HepG2 (cell line): Measurements from ENCODE around the gene MCM3. TPM values are rescaled to one million over a fixed set of nuclear protein-coding genes. Genes with fewer than 3 reads are reported as not detected.

Experiments
- ATAC-seq: fragments of 200-7000 bp; cut with Tn5 transposase; 3 replicates; pipeline ENCODE4 v1.9.1; 2020; ENCODE audit warnings: mild to moderate bottlenecking, moderate library complexity
- BruUV-seq: library from RNA; stranded (reverse); fragments of 400-500 nt; replicated peaks from 2 replicates; lab custom pipeline; 2021; lab: Mats Ljungman, UMichigan
- CTCF ChIA-PET: fragments of 300-600 bp; formaldehyde crosslinking; extraction: SDS; loops from one replicate; lab custom pipeline; 2021; ENCODE audit warnings: low total read pairs, inconsistent platforms, low intra/inter-chr PET ratio; lab: Yijun Ruan, JAX
- POLR2A ChIA-PET: fragments of 350-600 bp; sonication (Branson Sonifier 250); formaldehyde crosslinking; loops from one replicate; lab custom pipeline; 2020; ENCODE audit warnings: antibody characterized with exemption, inconsistent platforms; lab: Yijun Ruan, JAX
- DNase-seq: peaks from one replicate; pipeline ENCODE4 v3.0.0-alpha.2; 2015; ENCODE audit warnings: low spot score
- FAIRE-seq: peaks from 3 replicates; lab custom pipeline; 2011; peaks lifted over from hg19 to GRCh38; lab: Jason Lieb, UNC
- H2AFZ ChIP-seq: one replicate; pipeline ENCODE4 v1.6.1; 2011; ENCODE audit warnings: low read length, inconsistent platforms
- H3K27ac ChIP-seq: fragments of 300-600 bp; 3 replicates; pipeline ENCODE4 v1.8.0; 2011; ENCODE audit warnings: mixed run types, mild to moderate bottlenecking, mixed read lengths, low read length, inconsistent platforms; ENCODE audit not compliant: insufficient read depth; ENCODE audit errors: extremely low read length
- H3K27me3 ChIP-seq, 2 experiments: fragments of 200-600 bp in 1 of 2; 2 replicates in 1 of 2; 3 replicates in 1 of 2; pipeline versions ENCODE4 v1.6.0 to v1.8.0; 2011; ENCODE audit warnings: low read length in 2 of 2, mild to moderate bottlenecking in 2 of 2, moderate library complexity in 2 of 2, inconsistent platforms in 1 of 2; ENCODE audit not compliant: insufficient read depth in 2 of 2, control insufficient read depth in 1 of 2
- H3K36me3 ChIP-seq, 2 experiments: fragments of 200-600 bp in 1 of 2; replicated peaks in 1 of 2; 2 replicates in 1 of 2; 3 replicates in 1 of 2; pipeline versions ENCODE4 v1.5.1 to v1.8.0; 2011; ENCODE audit warnings: low read length in 2 of 2, inconsistent platforms in 1 of 2; ENCODE audit not compliant: insufficient read depth in 2 of 2, control insufficient read depth in 1 of 2
- H3K4me1 ChIP-seq: 2 replicates; pipeline ENCODE4 v1.5.1; 2012; ENCODE audit warnings: low read length, inconsistent platforms; ENCODE audit not compliant: insufficient read depth
- H3K4me2 ChIP-seq: 2 replicates; pipeline ENCODE4 v1.6.0; 2011; ENCODE audit warnings: low read depth, low read length, inconsistent platforms
- H3K4me3 ChIP-seq, 3 experiments: fragments of 200-600 bp in 1 of 3; sonication (generic), shearing (Covaris generic) in 1 of 3; replicated peaks in 1 of 3; 2 replicates each; pipeline ENCODE4 v1.5.1; 2011 to 2016; ENCODE audit warnings: low read length in 3 of 3, inconsistent platforms in 2 of 3, low read depth in 2 of 3, mild to moderate bottlenecking in 2 of 3, control low read depth in 1 of 3, mixed read lengths in 1 of 3; ENCODE audit not compliant: insufficient read depth in 1 of 3
- H3K79me2 ChIP-seq: one replicate; pipeline ENCODE4 v1.6.1; 2011; ENCODE audit warnings: low read length, inconsistent platforms; ENCODE audit not compliant: insufficient read depth
- H3K9ac ChIP-seq: 2 replicates; pipeline ENCODE4 v1.6.0; 2011; ENCODE audit warnings: mild to moderate bottlenecking, low read depth, low read length, inconsistent platforms; ENCODE audit not compliant: insufficient read depth
- H3K9me3 ChIP-seq: 2 replicates; pipeline ENCODE4 v1.5.1; 2012; ENCODE audit warnings: mild to moderate bottlenecking, low read length
- H4K20me1 ChIP-seq: 2 replicates; pipeline ENCODE4 v1.6.0; 2011; ENCODE audit warnings: inconsistent platforms, mild to moderate bottlenecking, low read length, moderate library complexity; ENCODE audit not compliant: insufficient read depth
- MAFK ChIP-seq, 2 experiments: IDR thresholded peaks in 1 of 2; conservative IDR thresholded peaks in 1 of 2; 2 replicates each; pipeline ENCODE4 v1.6.1; 2011; ENCODE audit warnings: improper control_type of control experiment in 2 of 2, low read length in 2 of 2
- MAZ ChIP-seq, 2 experiments: sonication (generic) in 1 of 2; formaldehyde crosslinking in 1 of 2; IDR thresholded peaks; 2 replicates each; pipeline versions ENCODE4 v1.5.0 to v1.6.1; 2012 to 2020; ENCODE audit warnings: low read depth in 2 of 2, mild to moderate bottlenecking in 2 of 2, borderline replicate concordance in 1 of 2, improper control_type of control experiment in 1 of 2, low read length in 1 of 2, missing genetic modification reagents in 1 of 2, moderate library complexity in 1 of 2
- SIN3A ChIP-seq: IDR thresholded peaks from 2 replicates; pipeline ENCODE4 v1.6.1; 2011; ENCODE audit warnings: low read depth, mild to moderate bottlenecking, control low read depth, low read length, borderline replicate concordance
- SOX5 ChIP-seq: IDR thresholded peaks from 2 replicates; pipeline ENCODE4 v1.6.1; 2016; ENCODE audit warnings: borderline replicate concordance
- SOX6 ChIP-seq, 2 experiments: fragments of 450-650 bp in 1 of 2; sonication (generic) in 1 of 2; formaldehyde crosslinking in 1 of 2; IDR thresholded peaks; 2 replicates each; pipeline versions ENCODE4 v1.4.0 to v1.6.1; 2017 to 2020; ENCODE audit warnings: antibody characterized with exemption in 1 of 2, mild to moderate bottlenecking in 1 of 2, missing genetic modification reagents in 1 of 2
- WIZ ChIP-seq: sonication (generic); formaldehyde crosslinking; IDR thresholded peaks from 2 replicates; pipeline ENCODE4 v1.5.1; 2020; ENCODE audit warnings: mild to moderate bottlenecking, missing genetic modification reagents
- ZBTB38 ChIP-seq: sonication (generic); formaldehyde crosslinking; IDR thresholded peaks from 2 replicates; pipeline ENCODE4 v1.5.1; 2020; ENCODE audit warnings: mild to moderate bottlenecking, missing genetic modification reagents
- ZNF121 ChIP-seq: sonication (generic); formaldehyde crosslinking; IDR thresholded peaks from 2 replicates; pipeline ENCODE4 v1.5.0; 2020; ENCODE audit warnings: mild to moderate bottlenecking, missing genetic modification reagents
- ZNF607 ChIP-seq: sonication (generic); formaldehyde crosslinking; IDR thresholded peaks from 2 replicates; pipeline ENCODE4 v1.5.1; 2020; ENCODE audit warnings: missing genetic modification reagents, mild to moderate bottlenecking, borderline replicate concordance
- WGBS: methylation state at CpG from one replicate; pipeline ENCODE4 v1.1.6; 2017; ENCODE audit warnings: low lambda C conversion rate; 5-methylcytosine and 5-hydroxymethylcytosine counted together
- in situ Hi-C: cut with HindIII; loops from 2 replicates; pipeline ENCODE4 v1.10.0; 2017; ENCODE audit warnings: low pct_unique_long_range_greater_than_20kb; ENCODE audit not compliant: extremely low pct_ligation_motif_present
- intact Hi-C: fragments of 100-400 bp; cut with micrococcal nuclease; formaldehyde crosslinking; loops from one replicate; pipeline ENCODE4 v1.10.0; 2022; ENCODE audit not compliant: unreplicated experiment
- polyA plus RNA-seq, 8 experiments: library from polyadenylated mRNA; depleted of rRNA in 3 of 8; stranded (reverse) in 7 of 8; unstranded in 1 of 8; fragments of >200 nt; fragmentation: Illumina TruSeq in 4 of 8; extraction: Trizol in 4 of 8; gene quantifications; 2 replicates each; pipeline versions ENCODE4 v1.2.1 to v1.2.3, GENCODE V29; 2011 to 2016; ENCODE audit warnings: low read depth in 4 of 8, missing spikeins in 1 of 8, mixed read lengths in 1 of 8; ENCODE audit not compliant: insufficient read depth in 1 of 8
- total RNA-seq, 5 experiments: library from RNA; depleted of rRNA; stranded (reverse); fragments of >200 nt; fragmentation: Illumina TruSeq; extraction: Trizol; gene quantifications; 2 replicates each; pipeline ENCODE4 v1.2.3, GENCODE V29; 2016; ENCODE audit warnings: low read depth in 1 of 5
- TF ChIP-seq, protein P1 (sequence below): sonication (generic); formaldehyde crosslinking; IDR thresholded peaks from 2 replicates; pipeline ENCODE4 v1.4.0; 2020; ENCODE audit warnings: mild to moderate bottlenecking, missing genetic modification reagents, borderline replicate concordance
- TF ChIP-seq, protein P2 (sequence below): sonication (generic); formaldehyde crosslinking; IDR thresholded peaks from 2 replicates; pipeline ENCODE4 v1.5.0; 2020; ENCODE audit warnings: mild to moderate bottlenecking, missing genetic modification reagents, borderline replicate concordance
- TF ChIP-seq, protein P3 (sequence below): sonication (generic); formaldehyde crosslinking; IDR thresholded peaks from 2 replicates; pipeline ENCODE4 v1.8.0; 2022; ENCODE audit warnings: mild to moderate bottlenecking, missing genetic modification reagents, moderate library complexity
- TF ChIP-seq, protein P4 (sequence below): sonication (generic); formaldehyde crosslinking; IDR thresholded peaks from 2 replicates; pipeline ENCODE4 v1.8.1; 2023; ENCODE audit warnings: missing genetic modification reagents, mild to moderate bottlenecking, borderline replicate concordance

MCM3 gene
- total and polyA plus RNA-seq, 2 of the 13 experiments (the other 11 are each of a cell fraction or from before 2014, with no cell fraction given): 164 to 288 TPM

DNA sequence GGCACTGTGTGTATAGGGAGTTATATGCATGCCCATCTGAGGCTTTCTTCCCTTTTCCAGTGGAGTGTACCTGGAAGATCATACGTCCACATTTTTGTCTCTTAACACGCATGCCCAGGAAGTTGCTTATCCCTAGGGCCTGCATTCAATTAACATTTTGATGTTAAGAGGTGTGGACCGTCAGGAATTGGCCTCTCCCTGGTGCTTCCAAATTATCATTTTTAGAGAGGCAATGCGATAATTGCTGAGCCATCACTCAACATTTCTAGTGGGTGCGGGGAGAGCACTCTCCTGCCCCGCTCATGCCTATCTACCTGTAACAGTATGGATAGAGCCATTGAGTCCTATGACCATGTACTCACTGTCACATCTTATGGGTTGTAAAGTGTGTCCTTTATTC lies 39.6 kb upstream of the MCM3 start:
- H3K27ac ChIP-seq: no peak overlapping the region
- no peaks in the 10 kb centered on the region for H4K20me1 ChIP-seq
- H2AFZ ChIP-seq: no peak overlapping the region
- H3K4me2 ChIP-seq: peak overlapping the region; percentile 81
- 97% methylated on average over 6 of the region's 6 CpGs for WGBS
- no peak for ATAC-seq
- POLR2A ChIA-PET: interaction anchor here (2.6 kb wide), 1 partner anchor 12 kb away, joined by 11 read pairs; no protein-coding TSS in a partner anchor
- intact Hi-C loops: loop anchor here (2.0 kb wide), 1 partner anchor 19 kb away; no protein-coding TSS in a partner anchor
- TF ChIP-seq SOX5: no peak
- TF ChIP-seq, protein P1, sequence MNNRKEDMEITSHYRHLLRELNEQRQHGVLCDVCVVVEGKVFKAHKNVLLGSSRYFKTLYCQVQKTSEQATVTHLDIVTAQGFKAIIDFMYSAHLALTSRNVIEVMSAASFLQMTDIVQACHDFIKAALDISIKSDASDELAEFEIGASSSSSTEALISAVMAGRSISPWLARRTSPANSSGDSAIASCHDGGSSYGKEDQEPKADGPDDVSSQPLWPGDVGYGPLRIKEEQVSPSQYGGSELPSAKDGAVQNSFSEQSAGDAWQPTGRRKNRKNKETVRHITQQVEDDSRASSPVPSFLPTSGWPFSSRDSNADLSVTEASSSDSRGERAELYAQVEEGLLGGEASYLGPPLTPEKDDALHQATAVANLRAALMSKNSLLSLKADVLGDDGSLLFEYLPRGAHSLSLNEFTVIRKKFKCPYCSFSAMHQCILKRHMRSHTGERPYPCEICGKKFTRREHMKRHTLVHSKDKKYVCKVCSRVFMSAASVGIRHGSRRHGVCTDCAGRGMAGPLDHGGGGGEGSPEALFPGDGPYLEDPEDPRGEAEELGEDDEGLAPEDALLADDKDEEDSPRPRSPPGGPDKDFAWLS (CRISPR knock-in tag): 0 out of 2 replicates have a peak, but pooled peaks have one; percentile 18
- TF ChIP-seq, protein P2, sequence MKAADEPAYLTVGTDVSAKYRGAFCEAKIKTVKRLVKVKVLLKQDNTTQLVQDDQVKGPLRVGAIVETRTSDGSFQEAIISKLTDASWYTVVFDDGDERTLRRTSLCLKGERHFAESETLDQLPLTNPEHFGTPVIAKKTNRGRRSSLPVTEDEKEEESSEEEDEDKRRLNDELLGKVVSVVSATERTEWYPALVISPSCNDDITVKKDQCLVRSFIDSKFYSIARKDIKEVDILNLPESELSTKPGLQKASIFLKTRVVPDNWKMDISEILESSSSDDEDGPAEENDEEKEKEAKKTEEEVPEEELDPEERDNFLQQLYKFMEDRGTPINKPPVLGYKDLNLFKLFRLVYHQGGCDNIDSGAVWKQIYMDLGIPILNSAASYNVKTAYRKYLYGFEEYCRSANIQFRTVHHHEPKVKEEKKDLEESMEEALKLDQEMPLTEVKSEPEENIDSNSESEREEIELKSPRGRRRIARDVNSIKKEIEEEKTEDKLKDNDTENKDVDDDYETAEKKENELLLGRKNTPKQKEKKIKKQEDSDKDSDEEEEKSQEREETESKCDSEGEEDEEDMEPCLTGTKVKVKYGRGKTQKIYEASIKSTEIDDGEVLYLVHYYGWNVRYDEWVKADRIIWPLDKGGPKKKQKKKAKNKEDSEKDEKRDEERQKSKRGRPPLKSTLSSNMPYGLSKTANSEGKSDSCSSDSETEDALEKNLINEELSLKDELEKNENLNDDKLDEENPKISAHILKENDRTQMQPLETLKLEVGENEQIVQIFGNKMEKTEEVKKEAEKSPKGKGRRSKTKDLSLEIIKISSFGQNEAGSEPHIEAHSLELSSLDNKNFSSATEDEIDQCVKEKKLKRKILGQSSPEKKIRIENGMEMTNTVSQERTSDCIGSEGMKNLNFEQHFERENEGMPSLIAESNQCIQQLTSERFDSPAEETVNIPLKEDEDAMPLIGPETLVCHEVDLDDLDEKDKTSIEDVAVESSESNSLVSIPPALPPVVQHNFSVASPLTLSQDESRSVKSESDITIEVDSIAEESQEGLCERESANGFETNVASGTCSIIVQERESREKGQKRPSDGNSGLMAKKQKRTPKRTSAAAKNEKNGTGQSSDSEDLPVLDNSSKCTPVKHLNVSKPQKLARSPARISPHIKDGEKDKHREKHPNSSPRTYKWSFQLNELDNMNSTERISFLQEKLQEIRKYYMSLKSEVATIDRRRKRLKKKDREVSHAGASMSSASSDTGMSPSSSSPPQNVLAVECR (CRISPR knock-in tag): no peak
- TF ChIP-seq, protein P3, sequence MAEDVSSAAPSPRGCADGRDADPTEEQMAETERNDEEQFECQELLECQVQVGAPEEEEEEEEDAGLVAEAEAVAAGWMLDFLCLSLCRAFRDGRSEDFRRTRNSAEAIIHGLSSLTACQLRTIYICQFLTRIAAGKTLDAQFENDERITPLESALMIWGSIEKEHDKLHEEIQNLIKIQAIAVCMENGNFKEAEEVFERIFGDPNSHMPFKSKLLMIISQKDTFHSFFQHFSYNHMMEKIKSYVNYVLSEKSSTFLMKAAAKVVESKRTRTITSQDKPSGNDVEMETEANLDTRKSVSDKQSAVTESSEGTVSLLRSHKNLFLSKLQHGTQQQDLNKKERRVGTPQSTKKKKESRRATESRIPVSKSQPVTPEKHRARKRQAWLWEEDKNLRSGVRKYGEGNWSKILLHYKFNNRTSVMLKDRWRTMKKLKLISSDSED (CRISPR knock-in tag): no peak
- peak in 1 of 2 experiments; percentile 27; a peak in 1 of 4 replicates for TF ChIP-seq MAFK (conservative IDR thresholded peaks at IDR 0.05 in 1 of 2, IDR thresholded peaks at IDR 0.05 in 1 of 2; ENCODE audit: low read length in 2 of 2)
- TF ChIP-seq SOX6 (IDR thresholded peaks at IDR 0.05): no peak
- no peak for TF ChIP-seq SOX6 (CRISPR knock-in tag; IDR thresholded peaks at IDR 0.05)
- TF ChIP-seq, protein P4, sequence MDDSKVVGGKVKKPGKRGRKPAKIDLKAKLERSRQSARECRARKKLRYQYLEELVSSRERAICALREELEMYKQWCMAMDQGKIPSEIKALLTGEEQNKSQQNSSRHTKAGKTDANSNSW (CRISPR knock-in tag): no peak
- no peak for TF ChIP-seq MAZ (IDR thresholded peaks at IDR 0.05; ENCODE audit: borderline replicate concordance, low read depth, low read length)
- TF ChIP-seq MAZ (CRISPR knock-in tag; IDR thresholded peaks at IDR 0.05; ENCODE audit: low read depth): no peak
- TF ChIP-seq ZNF121 (CRISPR knock-in tag): peak; percentile 40; the same call in 1 of the 2 replicates
- peak; percentile 68 for TF ChIP-seq ZBTB38
- no peak for TF ChIP-seq WIZ
- TF ChIP-seq ZNF607 (CRISPR knock-in tag): no peak
- no peak for TF ChIP-seq SIN3A
- TF ChIP-seq, all 625 proteins: peak for 4
- FAIRE-seq (no peak), DNase-seq (no peak)
- no peak overlapping the region for H3K9ac ChIP-seq
- H3K36me3 ChIP-seq: no peaks in the 10 kb centered on the region
- no peaks in the 10 kb centered on the region for H3K9me3 ChIP-seq
- in situ Hi-C loops: no loop called here
- no peaks in the 10 kb centered on the region for H3K27me3 ChIP-seq
- CTCF ChIA-PET: no interaction called here
- H3K4me3 ChIP-seq: no peak overlapping the region
- H3K79me2 ChIP-seq: no peaks in the 10 kb centered on the region
- peaks cover 61% of the 10 kb centered on the region for H3K4me1 ChIP-seq
- no TSS peak for BruUV-seq
